SHP77 (cell line): ENCODE results near the gene TNIK.

Source experiments
- DNase-seq, 2 experiments: peaks; one replicate each; lab custom pipeline; 2025; lab: John Stamatoyannopoulos, UW

Gene TNIK

GRCh38 chr3:171417137-171417536, 43.1 kb downstream of the TNIK start:
- no peak for DNase-seq

DNA sequence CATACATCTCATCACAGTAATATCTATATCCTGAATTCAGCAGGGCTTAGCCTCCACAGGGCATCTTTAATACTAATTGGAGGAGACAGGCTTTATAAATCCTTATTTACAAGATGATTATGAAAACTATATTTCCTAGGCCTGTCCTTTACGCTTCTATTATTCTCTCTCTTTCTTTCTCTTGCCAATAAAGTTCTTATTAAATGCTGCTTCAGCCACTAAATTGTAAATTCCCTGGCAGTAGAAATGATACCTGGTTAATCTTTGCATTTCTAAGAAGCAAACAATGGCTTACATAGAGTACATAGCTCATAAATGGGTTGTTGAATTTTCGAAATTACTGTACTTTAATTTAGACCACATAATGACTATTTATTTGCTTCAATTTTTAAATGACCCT, 43.5 kb downstream of the TNIK start:
- DNase-seq = no peak

DNA sequence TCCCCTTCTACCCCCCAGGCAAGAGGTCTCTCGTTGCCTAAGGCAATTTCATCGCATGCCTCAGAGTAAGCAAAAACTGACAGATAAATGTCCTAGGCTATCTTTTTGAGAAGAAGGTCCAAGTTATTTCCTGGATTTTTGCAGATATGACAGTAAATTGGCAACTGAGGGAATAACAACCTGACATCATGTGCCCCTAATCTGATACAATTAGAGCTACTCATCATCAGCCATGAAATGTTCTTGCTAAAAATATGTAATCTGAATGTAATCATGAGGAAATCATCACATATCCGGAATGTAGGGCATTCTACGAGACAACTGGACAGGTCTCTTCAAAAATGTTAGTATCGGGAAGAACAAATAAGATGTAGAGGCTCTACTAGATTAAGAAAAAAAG, 44.1 kb downstream of the TNIK start:
- DNase-seq = no peak

DNA sequence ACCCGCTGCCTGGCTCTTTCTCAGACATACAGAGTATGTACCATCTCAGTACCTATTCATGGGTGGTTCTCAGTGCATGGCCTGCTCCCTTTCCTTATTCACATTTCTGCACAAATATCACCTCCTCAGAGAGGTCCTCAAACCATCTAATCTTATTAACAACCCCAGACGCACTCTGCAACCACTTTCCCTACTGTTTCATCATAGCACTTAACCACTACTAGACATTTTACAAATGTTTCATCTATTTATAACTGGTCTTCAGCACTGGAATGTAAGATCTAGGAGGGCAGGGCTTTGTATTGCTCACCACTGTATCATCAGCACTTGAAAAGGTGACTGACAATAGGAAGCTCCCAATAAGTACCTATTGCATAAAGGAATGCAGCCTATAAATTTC, 45.1 kb downstream of the TNIK start:
- DNase-seq = no peak

DNA sequence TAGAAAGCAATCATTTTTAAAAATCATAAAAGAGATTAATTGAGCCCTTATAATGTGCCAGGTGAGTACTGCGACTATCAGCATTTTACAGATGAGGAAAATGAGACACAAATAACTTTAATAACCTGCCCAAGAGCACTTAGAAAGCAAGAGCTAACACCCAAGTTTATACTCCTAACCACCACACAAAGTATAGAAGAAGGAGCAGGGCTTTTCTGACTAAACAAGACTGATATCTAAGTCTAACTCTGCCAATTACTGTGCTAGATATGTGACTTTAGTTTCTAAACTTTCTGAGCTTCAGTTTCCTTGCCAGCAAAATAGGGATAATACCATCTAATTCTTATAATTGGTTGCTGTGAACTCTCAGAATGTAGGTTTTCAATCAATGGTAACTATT, 47.7 kb downstream of the TNIK start:
- DNase-seq = no peak

GRCh38 chr3:171412054-171412453, 48.2 kb downstream of the TNIK start:
- DNase-seq = no peak

DNA sequence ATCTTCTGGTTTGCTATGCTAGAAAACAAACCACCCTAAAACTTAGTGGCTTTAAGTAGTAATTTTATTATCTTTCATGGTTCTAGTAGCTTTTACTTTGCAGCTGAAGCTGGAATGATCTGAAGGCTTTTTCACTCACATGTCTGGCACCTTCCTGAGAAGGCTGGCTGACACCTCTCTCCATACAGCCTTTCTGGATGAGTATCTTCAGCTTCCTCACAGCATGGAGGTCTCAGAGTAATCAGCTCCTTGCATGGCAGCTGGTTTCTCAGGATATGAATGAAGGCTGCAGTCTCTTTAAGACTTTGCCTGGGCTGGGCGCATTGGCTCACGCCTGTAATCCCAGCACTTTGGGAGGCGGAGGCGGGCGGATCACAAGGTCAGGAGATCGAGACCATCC, 50.0 kb downstream of the TNIK start:
- no peak for DNase-seq

GRCh38 chr3:171407759-171408158, 52.4 kb downstream of the TNIK start:
- DNase-seq = no peak

GRCh38 chr3:171404376-171404967, 55.7 kb downstream of the TNIK start:
- no peak for DNase-seq

DNA sequence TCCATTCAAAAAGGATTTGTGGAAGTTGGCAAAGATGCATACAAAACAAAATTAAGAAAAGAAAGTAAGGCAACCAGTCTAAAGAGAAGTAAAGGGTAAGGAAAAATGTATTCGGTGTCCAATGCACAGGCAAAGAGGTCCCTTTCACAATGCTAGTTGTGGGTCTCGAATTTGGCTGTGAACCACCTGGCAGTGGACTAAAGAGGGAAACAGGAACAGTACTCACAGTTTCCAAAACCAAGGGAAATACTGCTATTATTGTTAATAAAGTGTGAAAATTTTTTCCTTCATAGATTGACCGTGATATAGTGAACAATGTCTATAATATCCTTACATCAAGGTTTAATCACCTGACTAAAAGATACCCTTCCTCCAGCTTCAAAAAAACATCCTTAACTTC, 57.9 kb downstream of the TNIK start:
- DNase-seq = no peak

DNA sequence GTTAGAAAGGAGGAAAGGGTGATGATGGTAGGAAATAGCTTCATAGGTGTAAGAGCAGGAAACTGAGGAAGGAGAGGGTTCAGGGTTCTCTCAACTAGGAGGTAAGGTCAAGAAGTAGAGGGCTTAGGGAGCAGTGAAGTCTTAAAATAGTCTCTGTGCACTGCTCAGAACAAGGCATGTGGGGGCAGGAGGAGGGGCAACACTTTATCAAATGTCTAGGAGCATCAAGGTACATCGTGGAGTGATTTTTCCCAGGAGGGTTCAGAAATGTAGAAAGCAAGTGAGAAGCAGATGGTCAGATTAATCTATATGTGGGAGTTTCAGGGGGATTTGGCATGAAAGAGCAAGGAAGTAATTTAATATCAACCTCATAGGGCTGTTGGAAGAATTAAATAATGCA, 58.8 kb downstream of the TNIK start:
- DNase-seq = no peak

GRCh38 chr3:171399842-171400241, 60.4 kb downstream of the TNIK start:
- no peak for DNase-seq

GRCh38 chr3:171398343-171398742, 61.9 kb downstream of the TNIK start:
- DNase-seq = no peak

DNA sequence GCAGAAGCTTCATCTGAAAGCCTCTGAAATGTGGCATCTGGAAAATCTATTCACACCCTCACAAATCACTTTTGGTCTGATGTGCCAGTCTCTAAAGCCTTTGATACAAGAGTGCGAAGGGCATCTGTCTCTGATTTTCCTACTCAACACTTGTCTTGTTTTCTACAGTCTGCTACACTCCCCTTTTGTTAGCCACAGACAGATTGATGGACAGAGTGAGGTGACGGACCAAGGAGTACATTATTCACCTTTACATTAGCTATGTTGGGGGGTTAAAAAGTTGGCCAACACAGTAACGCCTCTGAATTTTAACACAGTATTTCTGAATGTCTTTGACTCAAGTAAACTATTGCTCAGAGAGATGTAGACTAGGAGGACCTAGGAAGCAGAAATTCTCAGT, 63.1 kb downstream of the TNIK start:
- DNase-seq = no peak

DNA sequence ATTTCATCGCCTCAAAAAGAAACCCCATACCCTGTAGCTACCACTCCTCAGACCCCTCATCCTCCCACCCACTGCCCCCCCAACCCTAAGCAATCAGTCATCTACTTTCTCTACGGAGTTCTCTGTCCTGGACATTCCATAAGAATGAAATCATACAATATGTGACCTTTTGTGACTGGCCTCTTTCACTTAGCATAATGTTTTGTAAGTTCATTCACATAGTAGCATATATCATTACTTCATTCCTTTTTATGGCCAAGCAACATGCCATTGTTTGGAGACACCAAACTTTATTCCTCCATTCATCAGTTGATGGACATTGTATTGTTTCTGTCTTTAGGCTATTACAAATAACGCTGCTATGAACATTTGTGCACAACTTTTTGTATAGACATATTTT, 64.2 kb downstream of the TNIK start:
- no peak for DNase-seq

GRCh38 chr3:171393032-171393744, 67.0 kb downstream of the TNIK start:
- DNase-seq = peak; percentile 35 to 54

DNA sequence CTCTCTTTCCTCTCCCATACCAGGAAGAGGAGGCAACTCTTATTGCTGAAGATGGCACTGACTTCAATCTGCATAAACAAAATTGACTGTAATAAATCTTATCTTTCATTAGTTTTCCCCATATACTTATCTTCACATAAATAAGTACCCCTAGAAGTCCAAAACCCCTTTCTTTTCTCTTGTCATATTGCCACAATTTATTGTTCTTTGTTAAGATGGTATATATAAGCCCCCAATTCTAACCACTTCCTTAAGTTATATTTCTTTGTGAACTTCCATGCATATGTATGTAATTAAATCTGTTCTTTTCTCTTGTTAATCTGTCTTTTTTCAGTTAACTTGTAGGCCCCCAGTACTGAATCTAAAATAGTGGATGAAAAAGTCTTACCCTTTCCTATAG, 68.8 kb downstream of the TNIK start:
- DNase-seq = no peak

GRCh38 chr3:171390051-171390941, 69.9 kb downstream of the TNIK start:
- no peak for DNase-seq

GRCh38 chr3:171389491-171389890, 70.7 kb downstream of the TNIK start:
- DNase-seq = no peak

DNA sequence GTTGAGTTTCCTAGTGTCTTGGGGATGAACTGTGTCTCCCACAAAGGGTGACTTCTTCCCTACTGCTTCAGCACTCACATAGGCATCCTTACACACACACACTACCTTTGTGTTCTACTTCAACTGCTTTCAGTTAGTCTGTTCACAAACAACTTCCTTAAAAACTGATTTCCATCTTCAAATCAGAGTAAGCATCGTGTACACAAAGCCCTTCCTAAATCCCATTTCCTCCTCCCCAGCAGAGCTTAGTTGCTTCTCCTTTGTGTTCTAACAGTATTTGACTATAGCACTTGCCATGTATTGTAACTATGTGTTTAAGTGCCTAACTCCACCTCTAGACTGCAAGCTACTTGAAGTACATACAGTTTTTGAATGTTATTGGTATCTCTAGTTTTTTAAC, 71.7 kb downstream of the TNIK start:
- DNase-seq = no peak

DNA sequence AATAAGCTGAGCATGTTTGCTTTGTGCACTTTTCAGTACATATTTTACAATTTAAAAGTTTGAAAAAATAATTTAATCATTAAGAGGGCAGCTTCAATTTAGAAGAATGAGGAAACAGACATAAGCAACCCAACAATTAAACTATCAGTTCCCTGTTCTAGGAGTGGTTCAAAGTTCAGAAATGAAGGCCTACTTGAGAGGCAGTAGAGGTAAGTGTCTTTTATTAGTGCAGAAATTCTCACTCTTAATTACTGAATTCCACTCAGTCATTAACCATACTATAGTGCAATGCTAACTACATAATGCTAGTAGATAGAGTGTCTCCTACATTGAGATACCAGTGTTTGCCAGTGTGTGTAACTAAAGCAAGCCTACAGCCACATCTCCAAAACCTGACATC, 73.1 kb downstream of the TNIK start:
- no peak for DNase-seq

GRCh38 chr3:171385086-171385485, 75.1 kb downstream of the TNIK start:
- DNase-seq = no peak
